Stimulated activated CD4-positive, alpha-beta T cell treated with anti-CD3 and anti-CD28 coated beads, Interleukin-2, amount 100 ng/mL, for 48 hours (primary cell): ENCODE results near the gene ZNF711.
"Not testable (repeated sequence)": the region's sequence is repeated elsewhere in the genome, so short reads cannot be mapped to it uniquely, and the experiment has no call there.

Experiments
- DNase-seq, 2 donors: peaks; one replicate each; pipeline ENCODE4 v3.0.0-alpha.2; 2020

The ZNF711 gene

GRCh38 chrX:85243761-85244449 is at the start of gene ZNF711, which contains the start of gene SATL1:
Gene ZNF711 (plus strand): TSS chrX:85243991. CDS start chrX:85247573, 3,582 bp downstream.
Gene SATL1 (minus strand): TSS chrX:85243779. CDS start chrX:85108968, 134,811 bp downstream.
- no peak for DNase-seq

GRCh38 chrX:85196319-85196718 is 47.5 kb upstream of the ZNF711 start:
- no peak for DNase-seq

- DNase-seq = no peak
Observed at GRCh38 chrX:85203461-85203970, 40.3 kb upstream of the ZNF711 start.

- no peak for DNase-seq
Observed at GRCh38 chrX:85213792-85214530, 29.8 kb upstream of the ZNF711 start.

- no peak for DNase-seq
Observed at GRCh38 chrX:85215946-85216345, 27.8 kb upstream of the ZNF711 start.

- DNase-seq = no peak
Observed at GRCh38 chrX:85221361-85221760, 22.4 kb upstream of the ZNF711 start.

- no peak for DNase-seq
Observed at GRCh38 chrX:85223359-85223758, 20.4 kb upstream of the ZNF711 start.

- no peak for DNase-seq
Observed at GRCh38 chrX:85243155-85243554, 636 bp upstream of the ZNF711 start.

- no peak for DNase-seq
Observed at GRCh38 chrX:85244450-85245211, 840 bp downstream of the ZNF711 start.

GRCh38 chrX:85285286-85285685 is 41.5 kb downstream of the ZNF711 start:
- DNase-seq = not testable (repeated sequence)

GRCh38 chrX:85288992-85289723 is 45.4 kb downstream of the ZNF711 start:
- no peak for DNase-seq

GRCh38 chrX:85303544-85303943 is 59.8 kb downstream of the ZNF711 start:
- no peak for DNase-seq

- no peak for DNase-seq
Observed at GRCh38 chrX:85309717-85310116, 65.9 kb downstream of the ZNF711 start.

- not testable (repeated sequence) for DNase-seq
Observed at GRCh38 chrX:85311348-85311747, 67.6 kb downstream of the ZNF711 start.
